HG03575 (cell line): ENCODE measurements around the gene CDH15.

Experiments used
- ATAC-seq: cut with Tn5 transposase; IDR thresholded peaks from one replicate; pipeline ENCODE4 v1.9.1; 2021; ENCODE audit not compliant: unreplicated experiment, insufficient number of reproducible peaks, low FRiP score; ENCODE audit errors: extremely low read depth

CDH15 gene, protein sequence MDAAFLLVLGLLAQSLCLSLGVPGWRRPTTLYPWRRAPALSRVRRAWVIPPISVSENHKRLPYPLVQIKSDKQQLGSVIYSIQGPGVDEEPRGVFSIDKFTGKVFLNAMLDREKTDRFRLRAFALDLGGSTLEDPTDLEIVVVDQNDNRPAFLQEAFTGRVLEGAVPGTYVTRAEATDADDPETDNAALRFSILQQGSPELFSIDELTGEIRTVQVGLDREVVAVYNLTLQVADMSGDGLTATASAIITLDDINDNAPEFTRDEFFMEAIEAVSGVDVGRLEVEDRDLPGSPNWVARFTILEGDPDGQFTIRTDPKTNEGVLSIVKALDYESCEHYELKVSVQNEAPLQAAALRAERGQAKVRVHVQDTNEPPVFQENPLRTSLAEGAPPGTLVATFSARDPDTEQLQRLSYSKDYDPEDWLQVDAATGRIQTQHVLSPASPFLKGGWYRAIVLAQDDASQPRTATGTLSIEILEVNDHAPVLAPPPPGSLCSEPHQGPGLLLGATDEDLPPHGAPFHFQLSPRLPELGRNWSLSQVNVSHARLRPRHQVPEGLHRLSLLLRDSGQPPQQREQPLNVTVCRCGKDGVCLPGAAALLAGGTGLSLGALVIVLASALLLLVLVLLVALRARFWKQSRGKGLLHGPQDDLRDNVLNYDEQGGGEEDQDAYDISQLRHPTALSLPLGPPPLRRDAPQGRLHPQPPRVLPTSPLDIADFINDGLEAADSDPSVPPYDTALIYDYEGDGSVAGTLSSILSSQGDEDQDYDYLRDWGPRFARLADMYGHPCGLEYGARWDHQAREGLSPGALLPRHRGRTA

DNA sequence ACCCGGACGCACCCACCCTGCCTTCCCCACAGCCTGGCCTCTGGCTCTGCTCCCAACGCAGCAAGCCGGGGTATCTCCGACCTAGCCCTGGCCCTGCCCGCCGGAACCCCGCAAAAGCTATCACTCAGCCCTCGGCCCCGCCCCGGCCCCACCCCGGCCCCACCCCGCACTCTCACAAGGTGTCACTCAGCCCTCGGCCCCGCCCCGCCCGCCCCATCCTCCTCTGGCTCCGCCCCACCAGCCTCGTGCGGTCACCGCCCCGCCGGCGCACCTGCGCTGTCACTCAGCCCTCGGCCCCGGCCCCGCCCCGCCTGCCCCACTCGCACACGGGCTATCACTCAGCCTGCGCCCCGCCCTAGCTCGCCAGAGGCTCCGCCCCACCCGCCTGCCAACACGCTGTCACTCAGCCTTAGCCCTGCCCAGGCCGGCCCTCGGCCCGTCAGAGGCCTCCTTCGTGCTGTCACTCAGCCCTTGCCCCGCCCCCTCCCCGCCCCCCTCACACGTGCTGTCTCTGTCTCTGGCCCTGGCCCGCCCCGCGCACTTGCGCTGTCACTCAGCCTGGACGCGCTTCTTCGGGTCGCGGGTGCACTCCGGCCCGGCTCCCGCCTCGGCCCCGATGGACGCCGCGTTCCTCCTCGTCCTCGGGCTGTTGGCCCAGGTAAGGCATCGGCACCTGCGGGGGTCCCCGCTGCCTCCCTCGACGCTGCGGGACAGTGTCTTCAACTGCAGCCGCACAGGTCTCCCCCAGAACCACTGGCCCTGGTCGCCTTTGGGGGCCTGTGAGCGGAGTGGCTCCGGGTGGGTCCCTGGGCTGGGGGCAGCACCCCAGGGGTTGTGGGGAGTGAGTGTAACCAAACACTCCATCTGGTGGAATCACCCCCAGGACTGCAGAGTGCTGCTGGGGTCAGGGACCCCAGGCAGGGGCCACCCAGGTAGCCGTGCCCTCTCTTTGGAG, at the start of gene CDH15:
Gene CDH15, plus strand, starts transcription at position 533 of the 955 bp plus-strand sequence. Its CDS starts 84 bp downstream, at position 617.
- no peak for ATAC-seq

- no peak for ATAC-seq
Observed at GRCh38 chr16:89122322-89122851, 49.2 kb upstream of the CDH15 start.

DNA sequence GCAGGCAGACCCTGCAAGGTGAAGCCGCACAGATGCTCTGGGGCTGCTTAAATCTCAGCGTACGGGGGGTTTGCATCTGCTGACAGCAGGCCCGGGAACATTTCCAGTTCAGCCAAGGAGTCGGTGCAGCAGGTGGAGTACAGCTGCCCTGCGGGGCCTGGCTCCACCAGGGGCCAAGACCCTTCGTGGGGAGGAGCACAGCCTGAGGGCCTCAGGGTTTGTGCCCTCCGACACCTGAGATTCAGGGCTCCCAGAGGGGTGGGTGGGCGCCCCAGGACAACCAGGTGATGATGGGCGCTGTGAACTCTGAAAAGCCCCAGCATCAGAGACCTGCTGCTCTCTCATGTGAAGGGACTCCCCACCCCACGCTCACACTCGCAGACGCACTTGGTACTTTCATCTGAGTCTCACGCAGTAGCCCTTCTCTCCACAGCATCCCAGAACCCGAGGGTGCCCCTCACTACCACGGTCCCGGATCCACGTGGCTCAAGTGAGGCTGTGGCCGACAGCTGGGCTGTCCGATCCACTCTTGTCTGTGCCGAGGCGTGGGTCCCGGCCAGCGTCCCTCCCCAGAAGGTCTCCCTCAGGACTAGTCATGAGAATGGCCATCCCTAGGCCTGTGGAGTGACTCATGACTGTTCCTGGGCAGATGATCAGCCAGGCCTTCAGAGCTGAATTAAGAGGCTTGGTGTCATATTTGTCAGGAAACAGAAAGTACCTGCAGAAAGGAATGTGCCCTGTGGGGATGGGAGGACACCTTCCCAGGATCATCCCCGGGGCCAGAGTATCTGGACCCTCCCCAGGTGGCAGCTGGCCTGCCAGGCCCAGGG, 48.3 kb upstream of the CDH15 start:
- no peak for ATAC-seq

GRCh38 chr16:89123831-89124100, 47.8 kb upstream of the CDH15 start:
- no peak for ATAC-seq

DNA sequence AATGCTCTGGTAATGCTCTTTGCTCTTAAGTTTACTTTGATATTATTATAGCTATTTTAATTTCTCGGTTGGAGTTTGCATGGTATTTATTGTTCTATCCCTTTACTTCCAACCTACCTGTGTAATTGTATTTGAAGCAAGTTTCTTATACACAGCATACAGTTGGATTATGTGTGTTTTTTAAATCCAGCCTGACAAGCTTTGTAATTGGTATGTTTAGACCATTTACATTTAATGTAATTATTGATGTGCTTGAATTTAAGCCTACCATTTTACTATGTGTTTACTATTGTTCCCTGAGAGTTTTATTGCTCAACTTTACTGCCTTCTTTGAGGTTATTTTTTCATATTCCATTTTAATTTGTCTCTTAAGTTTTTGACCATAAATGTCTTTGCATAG, 42.2 kb upstream of the CDH15 start:
- no peak for ATAC-seq

GRCh38 chr16:89130448-89130847, 41.1 kb upstream of the CDH15 start:
- no peak for ATAC-seq

GRCh38 chr16:89131783-89132182, 39.8 kb upstream of the CDH15 start:
- ATAC-seq = no peak

DNA sequence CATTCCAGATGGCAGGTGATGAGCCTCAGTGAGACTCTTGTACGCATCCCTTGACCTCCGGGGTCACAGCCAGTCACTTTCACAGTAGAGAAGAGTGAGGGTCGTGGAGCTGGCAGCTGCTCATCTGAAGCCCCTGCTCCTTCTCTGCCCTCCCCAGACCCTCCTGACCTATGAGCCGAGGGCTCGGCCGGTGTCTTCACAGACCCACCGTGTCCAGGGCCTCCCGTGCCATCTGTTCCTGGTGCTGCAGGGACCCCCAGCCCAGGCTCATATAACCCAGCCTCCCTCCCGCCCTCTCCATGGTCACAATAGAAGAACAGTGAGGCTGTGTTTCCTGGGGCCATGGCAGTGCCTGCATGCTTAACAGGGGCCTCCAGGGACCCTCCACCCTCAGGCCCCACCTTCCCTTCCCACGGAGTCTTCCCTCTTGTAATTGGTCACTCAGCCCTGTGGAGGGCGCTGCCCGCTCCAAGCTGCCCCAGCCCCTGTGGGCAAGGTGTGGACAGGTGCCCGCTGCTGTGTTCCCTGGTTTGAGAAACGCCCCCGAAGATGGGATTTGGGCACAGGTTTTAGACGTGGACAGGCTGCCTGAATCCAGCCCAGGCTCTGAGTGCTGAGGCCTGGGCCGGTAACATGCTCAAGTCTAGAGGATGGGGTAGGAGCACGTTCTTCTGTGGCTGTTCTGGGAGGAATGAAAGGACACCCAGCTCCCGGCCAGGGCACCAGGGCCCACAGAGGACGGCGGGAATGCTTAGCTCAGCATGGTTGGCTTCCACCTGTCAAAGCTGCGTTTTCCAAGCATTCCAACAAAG, 39.1 kb upstream of the CDH15 start:
- no peak for ATAC-seq

- ATAC-seq = no peak
Observed at GRCh38 chr16:89133457-89134127, 38.0 kb upstream of the CDH15 start.

DNA sequence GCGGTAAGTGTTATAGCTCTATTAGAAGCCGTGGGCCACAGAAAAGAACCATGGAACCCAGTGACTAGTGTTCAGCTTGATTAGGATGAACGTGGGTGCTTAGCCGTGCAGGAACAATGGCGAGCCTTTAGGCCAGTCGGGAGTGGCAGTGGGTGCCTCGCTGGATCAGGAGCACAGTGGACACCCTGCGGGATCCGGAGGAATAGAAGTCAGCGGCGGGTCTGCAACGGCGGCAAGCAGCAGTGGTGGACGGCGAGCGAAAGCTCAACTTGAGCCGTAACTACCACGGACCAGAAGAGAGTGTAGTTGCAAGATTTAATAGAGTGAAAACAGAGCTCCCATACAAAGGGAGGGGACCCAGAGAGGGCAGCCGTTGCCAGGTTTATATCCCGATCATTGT, 37.3 kb upstream of the CDH15 start:
- ATAC-seq = no peak

- no peak for ATAC-seq
Observed at GRCh38 chr16:89135166-89135565, 36.4 kb upstream of the CDH15 start.

GRCh38 chr16:89135971-89136765, 35.4 kb upstream of the CDH15 start:
- ATAC-seq = no peak

DNA sequence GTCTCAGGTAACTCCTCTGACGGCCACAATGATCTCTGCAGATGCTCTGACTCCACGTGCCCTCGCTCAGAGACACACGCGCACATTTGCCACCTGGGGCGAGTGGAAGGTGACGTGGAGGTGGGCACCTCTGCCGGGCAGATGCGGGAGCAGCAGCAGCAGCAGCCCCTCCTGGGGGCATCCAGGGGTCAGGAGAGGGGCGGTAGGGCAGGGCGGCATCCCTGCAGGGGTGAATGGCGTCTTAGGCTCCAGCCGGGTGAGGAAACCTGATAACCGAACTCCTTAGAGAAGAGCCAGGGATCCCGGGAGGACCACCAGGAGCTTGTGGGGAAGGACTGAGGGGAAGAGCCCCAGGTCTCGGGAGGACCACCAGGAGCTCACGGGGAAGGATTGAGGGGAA, 34.6 kb upstream of the CDH15 start:
- no peak for ATAC-seq

DNA sequence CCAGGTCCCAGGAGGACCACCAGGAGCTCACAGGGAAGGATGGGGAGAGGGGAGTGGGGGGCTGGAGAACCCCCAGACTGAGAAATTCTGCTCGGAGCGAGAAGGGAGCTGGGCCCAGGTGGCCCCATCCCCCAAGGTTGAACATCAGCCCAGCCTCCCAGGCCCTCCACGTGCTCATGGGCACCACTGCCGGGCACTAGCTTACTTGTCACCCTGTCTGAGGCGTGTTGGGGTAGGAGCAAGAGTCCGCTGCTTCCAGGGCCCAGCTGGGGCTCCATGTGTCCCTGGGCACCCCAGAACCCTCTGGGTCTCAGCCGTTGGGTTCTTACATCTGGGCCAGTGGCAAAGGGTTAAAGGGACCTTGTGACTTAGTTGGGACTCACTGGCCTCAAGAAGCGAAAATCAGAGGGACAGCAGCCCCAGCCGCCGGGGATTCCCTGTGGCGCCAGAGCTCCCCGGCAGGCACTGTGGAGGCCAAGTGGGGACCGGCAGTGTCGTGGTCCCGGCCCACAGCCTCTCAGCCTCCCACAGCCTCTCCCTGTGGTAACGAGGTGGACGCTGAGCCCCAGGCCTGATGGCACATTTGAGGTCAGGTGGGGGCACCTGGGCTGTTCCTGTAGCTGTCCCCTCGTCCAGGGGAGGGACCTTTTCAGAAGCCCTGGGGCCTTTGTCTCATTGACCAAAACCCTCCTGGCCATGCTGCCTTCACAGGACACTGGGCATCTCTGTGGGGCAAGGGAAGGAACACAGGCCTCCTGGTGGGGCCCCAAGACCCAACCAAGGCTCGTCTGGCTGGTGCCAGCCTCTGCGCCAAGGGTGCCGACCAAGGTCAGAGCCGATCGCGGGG, 33.7 kb upstream of the CDH15 start:
- ATAC-seq = no peak

DNA sequence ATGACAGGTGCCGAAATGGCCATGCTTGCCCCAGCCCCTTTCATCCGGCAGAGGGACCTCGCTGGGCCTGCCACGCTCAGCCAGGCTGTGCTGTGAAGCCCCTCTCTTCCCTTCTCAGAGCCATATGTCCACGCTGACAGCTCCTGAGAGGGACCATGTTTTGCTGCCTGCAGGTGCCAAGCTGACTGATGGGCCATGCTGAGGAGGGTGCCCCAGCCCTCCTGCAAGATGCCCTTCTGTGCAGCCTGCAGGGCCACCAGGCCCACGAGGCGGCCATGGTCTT, 33.1 kb upstream of the CDH15 start:
- ATAC-seq = no peak
